IMR-90 (cell line): Measurements from ENCODE around the gene CDHR4.

ENCODE experiments used
- BHLHE40 ChIP-seq: fragments of 150-350 bp; IDR thresholded peaks from 2 replicates; pipeline ENCODE4 v1.6.1; 2016; ENCODE audit warnings: mild to moderate bottlenecking, low read depth, low read length
- CEBPB ChIP-seq: IDR thresholded peaks from 2 replicates; pipeline ENCODE4 v1.6.1; 2012; ENCODE audit warnings: low read depth, low read length, improper control_type of control experiment
- CTCF ChIP-seq: conservative IDR thresholded peaks from 2 replicates; pipeline ENCODE4 v1.5.1; 2012; ENCODE audit warnings: mild to moderate bottlenecking, low read depth, low read length, improper control_type of control experiment
- FOS ChIP-seq: fragments of 150-350 bp; IDR thresholded peaks from 2 replicates; pipeline ENCODE4 v1.6.1; 2016; ENCODE audit warnings: low read depth, low read length
- MAZ ChIP-seq: IDR thresholded peaks from 2 replicates; pipeline ENCODE4 v1.6.1; 2012; ENCODE audit warnings: low read depth, mild to moderate bottlenecking, low read length, improper control_type of control experiment, moderate library complexity, borderline replicate concordance
- POLR2A ChIP-seq: IDR thresholded peaks from 2 replicates; pipeline ENCODE4 v1.6.1; 2012; ENCODE audit warnings: mild to moderate bottlenecking, low read depth, low read length
- RAD21 ChIP-seq: IDR thresholded peaks from 2 replicates; pipeline ENCODE4 v1.6.1; 2012; ENCODE audit warnings: low read length, improper control_type of control experiment
- RCOR1 ChIP-seq: IDR thresholded peaks from 2 replicates; pipeline ENCODE4 v1.6.1; 2012; ENCODE audit warnings: mild to moderate bottlenecking, low read length, improper control_type of control experiment; ENCODE audit not compliant: insufficient replicate concordance
- SMC3 ChIP-seq: fragments of 150-350 bp; IDR thresholded peaks from 2 replicates; pipeline ENCODE4 v1.6.1; 2016; ENCODE audit warnings: low read depth, mild to moderate bottlenecking, antibody characterized with exemption, low read length, moderate library complexity
- USF2 ChIP-seq: fragments of 150-350 bp; IDR thresholded peaks from 2 replicates; pipeline ENCODE4 v1.6.1; 2017; ENCODE audit warnings: mild to moderate bottlenecking, antibody characterized with exemption, low read length, low read depth

GRCh38 chr3:49840388-49840787, 40.7 kb upstream of the CDHR4 start:
- TF ChIP-seq POLR2A (no peak), CTCF (no peak), CEBPB (no peak), SMC3 (no peak), USF2 (no peak), MAZ (no peak), FOS (no peak), RAD21 (no peak), BHLHE40 (no peak), RCOR1 (no peak)
